ENCODE measurements around the gene PTPRC.
A peak's percentile ranks its signal among the peaks of the same experiment; 100 is the strongest.

PTPRC gene

DNA sequence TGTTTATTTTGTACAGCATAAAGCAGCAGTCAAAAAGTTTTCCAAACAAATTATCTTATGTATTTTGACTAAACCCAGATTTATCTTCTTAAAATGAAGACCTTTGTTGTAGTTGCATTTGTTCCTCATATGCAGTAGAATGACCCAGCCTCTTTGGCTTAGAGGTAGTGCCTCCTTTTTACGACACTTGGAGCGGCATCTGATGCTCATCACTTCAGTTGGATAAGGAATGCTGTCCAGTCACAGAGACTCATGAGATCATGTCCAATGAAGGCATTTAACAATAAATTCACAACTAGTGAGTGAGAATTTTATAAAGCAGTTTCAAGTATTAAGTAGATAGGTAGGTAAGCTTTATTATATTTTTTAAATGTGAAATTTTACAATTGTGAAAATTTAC is 35.2 kb downstream of the PTPRC start:
- no peak for DNase-seq (ENCODE audit: low read depth in 2 of 2)

DNA sequence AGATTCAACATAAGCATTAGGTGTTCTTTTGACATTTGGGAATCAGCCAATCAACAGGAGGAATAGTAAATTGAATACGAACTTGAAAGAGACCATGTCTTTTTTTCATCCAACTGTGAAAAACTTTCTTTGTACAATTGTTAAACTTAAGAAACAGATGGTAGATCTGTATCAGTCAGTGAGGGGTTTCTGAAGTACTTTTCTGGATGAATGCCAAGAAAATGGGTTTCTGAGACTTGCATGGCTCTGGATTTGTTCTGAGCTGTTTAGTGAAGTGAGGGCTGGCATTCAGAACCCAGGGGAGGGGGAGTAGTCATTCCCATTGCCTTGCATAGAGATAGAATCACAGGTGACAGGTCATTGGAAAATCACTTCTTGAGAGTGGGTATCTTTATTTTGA is 37.4 kb downstream of the PTPRC start:
- DNase-seq (ENCODE audit: low read depth in 2 of 2), result no peak

GRCh38 chr1:198677027-198677426 is 38.2 kb downstream of the PTPRC start:
- DNase-seq (ENCODE audit: low read depth in 2 of 2), result no peak

DNA sequence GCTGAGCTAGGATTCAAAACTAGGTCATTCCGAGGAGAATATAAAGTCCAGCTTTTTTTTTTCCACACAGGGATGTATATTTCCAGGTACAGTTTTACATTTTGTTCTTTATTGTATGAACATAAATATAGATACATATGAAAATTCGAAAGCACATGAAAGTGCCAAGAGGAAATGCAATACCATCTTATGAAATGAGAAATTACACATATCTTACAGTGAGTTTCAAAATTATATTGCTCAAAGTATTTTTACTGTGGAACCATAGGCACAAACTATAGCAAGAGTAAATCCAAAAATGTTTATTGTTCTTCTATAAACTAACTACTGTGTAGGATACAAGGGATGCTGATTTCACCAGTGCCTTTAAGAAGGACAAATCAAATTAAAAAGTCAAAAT is 39.0 kb downstream of the PTPRC start:
- DNase-seq (ENCODE audit: low read depth in 2 of 2), result no peak

DNA sequence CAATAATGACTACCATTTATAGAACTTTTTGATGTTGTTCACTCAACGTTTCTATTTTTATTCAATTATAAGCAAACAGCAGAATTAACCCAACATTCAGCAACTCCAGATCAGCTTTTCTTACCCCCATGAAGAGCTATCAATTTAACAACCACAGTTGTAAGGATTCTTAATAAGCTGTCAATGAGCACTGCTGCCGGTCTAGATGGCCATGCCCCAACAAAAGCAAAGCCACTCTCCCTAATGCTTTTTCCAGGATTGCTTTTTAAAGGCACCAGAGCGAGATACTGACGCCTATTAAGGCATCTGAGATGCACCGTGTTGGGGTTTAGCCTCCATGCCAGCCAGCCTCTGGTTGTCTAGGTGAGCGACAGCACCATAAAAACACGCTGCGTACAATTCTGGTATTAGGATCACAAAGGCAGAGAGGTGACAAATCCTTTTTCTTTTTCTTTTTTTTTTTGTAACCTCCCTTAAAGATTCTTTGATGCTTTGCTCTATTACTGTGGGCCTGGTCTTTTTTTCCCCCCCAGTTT is 39.5 kb downstream of the PTPRC start:
- no peak for DNase-seq (ENCODE audit: low read depth in 2 of 2)

- DNase-seq (ENCODE audit: low read depth in 2 of 2), result no peak
Observed at GRCh38 chr1:198678901-198679329, 40.1 kb downstream of the PTPRC start.

DNA sequence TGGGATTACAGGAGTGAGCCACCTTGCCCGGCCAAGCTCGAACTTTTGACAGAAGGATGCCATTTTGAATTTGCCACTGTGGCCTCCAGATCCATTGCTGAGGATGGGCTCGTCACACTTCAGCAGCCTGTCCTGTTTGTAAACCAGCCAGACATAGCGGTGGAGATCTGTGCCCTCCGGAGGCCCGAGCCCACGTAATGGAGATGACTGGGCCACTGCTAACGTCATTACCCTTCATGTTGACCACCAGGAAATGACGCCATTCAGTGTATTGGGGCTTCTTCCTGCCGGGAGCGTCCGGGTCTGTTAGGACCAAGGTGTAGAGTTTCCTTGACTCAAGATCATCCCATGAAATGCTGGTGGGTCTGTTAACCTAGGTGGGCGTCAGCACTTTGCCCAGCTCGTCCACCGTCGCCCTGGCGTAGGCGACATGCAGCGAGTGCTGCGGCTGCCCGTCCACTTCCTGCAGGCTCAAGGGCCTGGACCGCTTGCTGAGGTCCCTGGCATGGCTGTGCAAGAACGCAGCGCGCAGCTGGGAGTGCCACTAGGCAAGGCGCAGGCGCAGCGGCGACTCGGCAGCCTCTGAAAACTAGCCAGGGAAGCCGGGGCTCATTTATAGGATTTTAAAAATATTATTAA is 40.8 kb downstream of the PTPRC start:
- no peak for DNase-seq (ENCODE audit: low read depth in 2 of 2)

GRCh38 chr1:198680174-198680875 is 41.5 kb downstream of the PTPRC start:
- DNase-seq (ENCODE audit: low read depth in 2 of 2), result no peak

DNA sequence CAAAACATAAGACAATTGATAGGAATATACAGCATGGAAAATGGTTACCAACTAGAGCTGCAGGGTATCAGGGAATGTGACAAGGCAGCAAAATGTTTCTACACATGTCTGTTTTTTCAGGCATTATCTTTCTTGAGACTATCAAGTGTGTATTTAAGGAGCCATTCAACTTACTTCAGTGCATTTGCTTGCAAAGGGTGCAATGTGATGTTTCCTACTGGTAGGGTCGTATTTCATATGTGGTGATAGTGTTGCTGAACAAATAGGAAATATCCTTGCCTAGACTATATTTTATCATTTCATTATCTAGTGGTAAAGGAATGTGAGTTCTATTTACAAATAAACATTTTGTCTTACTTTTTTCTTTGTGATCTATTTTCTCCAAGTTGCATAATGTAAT is 42.4 kb downstream of the PTPRC start:
- no peak for DNase-seq (ENCODE audit: low read depth in 2 of 2)

DNA sequence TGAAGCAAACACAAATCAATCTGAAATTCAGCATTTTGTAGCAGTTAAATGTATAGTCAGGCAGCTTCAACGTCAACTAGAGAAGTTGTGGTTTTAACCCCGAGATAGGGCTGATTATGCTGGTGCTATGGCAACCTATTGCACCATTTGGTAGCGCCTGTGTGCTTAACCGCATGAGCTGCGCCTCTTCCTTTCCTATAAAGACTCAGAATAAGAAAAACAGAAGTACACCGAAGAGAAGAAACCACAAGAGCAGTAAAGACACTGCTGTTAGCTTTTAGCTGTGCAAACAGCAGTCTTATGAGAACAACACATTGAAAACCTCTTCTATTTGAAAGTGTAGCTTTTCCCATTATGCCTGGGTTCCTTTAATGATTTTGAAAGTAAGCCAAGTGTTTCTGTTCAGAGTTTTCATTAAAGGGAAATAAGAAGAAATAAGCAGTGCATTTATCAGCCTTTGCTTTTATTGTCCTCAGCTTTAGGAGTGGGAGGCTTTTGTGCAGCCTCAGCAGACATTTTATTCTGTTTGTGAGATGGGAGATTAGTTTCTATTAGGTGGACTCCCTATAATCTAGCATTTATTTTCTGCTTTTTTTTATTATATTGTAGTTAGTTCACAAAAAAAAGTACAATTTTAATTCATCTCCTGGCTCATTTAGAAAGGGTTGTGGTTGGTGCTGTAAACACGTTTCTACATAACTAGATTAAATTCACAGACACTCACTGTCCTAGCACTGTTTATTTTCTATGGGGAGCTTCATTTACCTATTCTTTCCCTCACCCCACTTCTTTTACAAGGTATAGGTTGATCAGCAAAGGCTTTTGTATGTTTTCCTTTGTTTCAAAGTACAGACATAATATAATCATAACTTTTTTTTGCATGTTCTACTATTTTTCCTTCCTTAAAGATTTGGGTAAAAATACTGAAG is 43.3 kb downstream of the PTPRC start:
- DNase-seq (ENCODE audit: low read depth in 2 of 2), result peak; percentile 49 to 76

DNA sequence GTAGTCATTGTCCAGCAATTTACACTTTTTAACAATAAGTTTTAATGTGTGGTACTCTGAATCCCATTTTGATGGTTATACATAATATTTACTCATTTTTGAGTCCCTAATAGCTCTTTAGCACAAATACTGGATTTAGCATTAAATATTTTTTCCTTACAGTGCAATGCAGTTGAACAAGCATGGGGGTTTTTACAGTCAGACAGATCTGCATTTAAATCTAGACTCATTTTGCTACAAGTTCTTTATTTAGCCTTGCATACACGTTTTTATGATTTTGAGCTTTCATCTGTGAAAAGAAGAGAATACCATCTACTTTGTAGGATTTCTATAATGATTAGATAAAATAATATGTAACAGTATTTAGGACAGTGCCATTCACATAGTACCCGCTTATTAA is 44.0 kb downstream of the PTPRC start:
- DNase-seq (ENCODE audit: low read depth in 2 of 2), result no peak

DNA sequence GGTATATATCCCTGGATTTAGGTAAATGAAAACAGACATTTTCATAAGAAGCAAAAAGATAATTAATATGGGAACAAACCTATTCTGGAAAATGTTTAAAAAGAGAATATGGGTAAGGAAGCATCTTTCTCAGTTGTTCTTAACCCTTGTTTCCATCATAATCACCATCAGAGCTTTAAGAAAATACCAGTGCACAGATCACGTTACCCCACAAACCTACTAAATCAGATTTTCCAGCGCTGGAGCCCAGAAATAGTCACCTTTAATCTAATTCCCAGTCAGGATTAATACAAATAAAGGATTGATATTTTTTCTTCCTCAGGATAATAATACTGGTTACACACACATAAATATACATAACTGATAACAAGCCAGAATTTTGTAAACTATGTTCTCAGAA is 44.6 kb downstream of the PTPRC start:
- no peak for DNase-seq (ENCODE audit: low read depth in 2 of 2)

GRCh38 chr1:198686069-198686728 is 47.4 kb downstream of the PTPRC start:
- DNase-seq (ENCODE audit: low read depth in 2 of 2), result no peak

GRCh38 chr1:198687429-198687828 is 48.6 kb downstream of the PTPRC start:
- DNase-seq (ENCODE audit: low read depth in 2 of 2), result no peak

GRCh38 chr1:198691063-198691462 is 52.2 kb downstream of the PTPRC start:
- no peak for DNase-seq (ENCODE audit: low read depth in 2 of 2)

- no peak for DNase-seq (ENCODE audit: low read depth in 2 of 2)
Observed at GRCh38 chr1:198693321-198693720, 54.5 kb downstream of the PTPRC start.

- DNase-seq (ENCODE audit: low read depth in 2 of 2), result no peak
Observed at GRCh38 chr1:198694542-198694941, 55.7 kb downstream of the PTPRC start.

GRCh38 chr1:198696211-198696610 is 57.4 kb downstream of the PTPRC start:
- no peak for DNase-seq (ENCODE audit: low read depth in 2 of 2)

GRCh38 chr1:198699167-198700015 is 60.6 kb downstream of the PTPRC start:
- DNase-seq (ENCODE audit: low read depth in 2 of 2), result peak; percentile 52 to 64

GRCh38 chr1:198700016-198700392 is 61.2 kb downstream of the PTPRC start:
- DNase-seq (ENCODE audit: low read depth in 2 of 2), result no peak

DNA sequence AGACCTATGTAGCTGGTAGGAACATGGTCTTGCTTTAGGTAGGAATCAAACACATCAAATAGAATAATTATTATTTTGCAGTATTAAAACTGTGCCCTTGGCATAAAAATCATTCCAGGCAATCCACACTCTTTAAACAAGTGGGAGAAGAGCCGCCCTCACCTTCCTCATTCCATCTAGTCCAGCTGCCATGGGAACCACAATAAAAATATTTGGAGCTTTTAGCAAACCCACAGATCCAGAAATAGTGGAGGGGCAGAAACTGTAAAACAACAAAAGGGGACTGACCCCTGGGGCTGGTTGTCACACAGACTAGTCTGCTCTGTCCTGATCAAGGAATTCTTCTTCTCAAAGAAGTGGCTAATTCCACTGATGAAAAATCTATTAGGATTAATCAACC is 61.6 kb downstream of the PTPRC start:
- no peak for DNase-seq (ENCODE audit: low read depth in 2 of 2)
